ENCODE data around the gene C2orf92. TPM values are rescaled to one million over a fixed set of nuclear protein-coding genes. Genes with fewer than 3 reads are reported as not detected.

Gene C2orf92
- total RNA-seq, 1 experiment from 2014 or later = 6.0 TPM

DNA sequence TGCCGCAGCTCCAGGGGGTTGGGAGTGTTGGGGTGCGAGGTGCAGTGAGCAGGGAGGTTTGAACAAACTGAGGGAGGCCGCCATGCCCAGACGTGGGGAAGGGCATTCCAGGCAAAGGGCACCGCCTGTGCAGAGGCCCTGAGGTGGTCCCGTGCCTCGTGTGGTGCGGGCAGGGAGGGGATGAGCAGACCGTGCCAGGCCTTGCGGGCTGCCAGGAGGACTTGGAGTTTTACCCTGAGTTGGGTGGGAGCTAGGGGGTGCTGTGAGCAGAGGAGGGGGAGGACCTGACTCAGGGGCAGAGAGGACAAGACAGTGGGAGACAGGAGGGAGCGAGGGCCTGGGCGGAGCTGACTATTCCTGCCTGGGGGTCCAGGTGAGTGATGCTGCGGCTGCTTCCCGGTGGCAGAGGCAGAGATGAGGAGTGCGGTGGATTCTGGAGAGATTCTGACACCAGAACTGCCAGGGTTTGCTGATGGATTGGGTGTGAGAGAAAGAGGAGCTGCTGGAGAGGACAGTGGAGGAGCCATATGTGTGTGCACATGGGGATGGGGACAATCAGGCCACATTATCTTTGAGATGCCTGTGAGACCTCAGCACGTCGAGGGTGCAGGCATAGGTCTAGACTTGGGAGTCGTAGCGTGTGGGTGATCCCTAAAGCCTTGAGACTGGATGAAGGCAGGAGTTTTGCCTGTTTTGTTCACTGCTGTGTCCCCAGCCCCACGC, 67.3 kb downstream of the C2orf92 start:
- TF ChIP-seq POLR2AphosphoS5 (IDR thresholded peaks at IDR 0.05; ENCODE audit: low read depth, low read length) = no peak
- TF ChIP-seq, protein P1, sequence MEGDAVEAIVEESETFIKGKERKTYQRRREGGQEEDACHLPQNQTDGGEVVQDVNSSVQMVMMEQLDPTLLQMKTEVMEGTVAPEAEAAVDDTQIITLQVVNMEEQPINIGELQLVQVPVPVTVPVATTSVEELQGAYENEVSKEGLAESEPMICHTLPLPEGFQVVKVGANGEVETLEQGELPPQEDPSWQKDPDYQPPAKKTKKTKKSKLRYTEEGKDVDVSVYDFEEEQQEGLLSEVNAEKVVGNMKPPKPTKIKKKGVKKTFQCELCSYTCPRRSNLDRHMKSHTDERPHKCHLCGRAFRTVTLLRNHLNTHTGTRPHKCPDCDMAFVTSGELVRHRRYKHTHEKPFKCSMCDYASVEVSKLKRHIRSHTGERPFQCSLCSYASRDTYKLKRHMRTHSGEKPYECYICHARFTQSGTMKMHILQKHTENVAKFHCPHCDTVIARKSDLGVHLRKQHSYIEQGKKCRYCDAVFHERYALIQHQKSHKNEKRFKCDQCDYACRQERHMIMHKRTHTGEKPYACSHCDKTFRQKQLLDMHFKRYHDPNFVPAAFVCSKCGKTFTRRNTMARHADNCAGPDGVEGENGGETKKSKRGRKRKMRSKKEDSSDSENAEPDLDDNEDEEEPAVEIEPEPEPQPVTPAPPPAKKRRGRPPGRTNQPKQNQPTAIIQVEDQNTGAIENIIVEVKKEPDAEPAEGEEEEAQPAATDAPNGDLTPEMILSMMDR (IDR thresholded peaks at IDR 0.05) = no peak
- TF ChIP-seq, protein P2, sequence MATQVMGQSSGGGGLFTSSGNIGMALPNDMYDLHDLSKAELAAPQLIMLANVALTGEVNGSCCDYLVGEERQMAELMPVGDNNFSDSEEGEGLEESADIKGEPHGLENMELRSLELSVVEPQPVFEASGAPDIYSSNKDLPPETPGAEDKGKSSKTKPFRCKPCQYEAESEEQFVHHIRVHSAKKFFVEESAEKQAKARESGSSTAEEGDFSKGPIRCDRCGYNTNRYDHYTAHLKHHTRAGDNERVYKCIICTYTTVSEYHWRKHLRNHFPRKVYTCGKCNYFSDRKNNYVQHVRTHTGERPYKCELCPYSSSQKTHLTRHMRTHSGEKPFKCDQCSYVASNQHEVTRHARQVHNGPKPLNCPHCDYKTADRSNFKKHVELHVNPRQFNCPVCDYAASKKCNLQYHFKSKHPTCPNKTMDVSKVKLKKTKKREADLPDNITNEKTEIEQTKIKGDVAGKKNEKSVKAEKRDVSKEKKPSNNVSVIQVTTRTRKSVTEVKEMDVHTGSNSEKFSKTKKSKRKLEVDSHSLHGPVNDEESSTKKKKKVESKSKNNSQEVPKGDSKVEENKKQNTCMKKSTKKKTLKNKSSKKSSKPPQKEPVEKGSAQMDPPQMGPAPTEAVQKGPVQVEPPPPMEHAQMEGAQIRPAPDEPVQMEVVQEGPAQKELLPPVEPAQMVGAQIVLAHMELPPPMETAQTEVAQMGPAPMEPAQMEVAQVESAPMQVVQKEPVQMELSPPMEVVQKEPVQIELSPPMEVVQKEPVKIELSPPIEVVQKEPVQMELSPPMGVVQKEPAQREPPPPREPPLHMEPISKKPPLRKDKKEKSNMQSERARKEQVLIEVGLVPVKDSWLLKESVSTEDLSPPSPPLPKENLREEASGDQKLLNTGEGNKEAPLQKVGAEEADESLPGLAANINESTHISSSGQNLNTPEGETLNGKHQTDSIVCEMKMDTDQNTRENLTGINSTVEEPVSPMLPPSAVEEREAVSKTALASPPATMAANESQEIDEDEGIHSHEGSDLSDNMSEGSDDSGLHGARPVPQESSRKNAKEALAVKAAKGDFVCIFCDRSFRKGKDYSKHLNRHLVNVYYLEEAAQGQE (IDR thresholded peaks at IDR 0.05; ENCODE audit: insufficient read depth in 1 of 2, low read depth in 2 of 2, low read length in 1 of 2) = no peak
- TF ChIP-seq SIN3A (IDR thresholded peaks at IDR 0.05; ENCODE audit: borderline replicate concordance, insufficient read depth, low read depth, low read length) = no peak
- TF ChIP-seq TCF7L2 (IDR thresholded peaks at IDR 0.05; ENCODE audit: low read depth, low read length) = no peak
- Histone ChIP-seq H3K4me1 (ENCODE audit: control insufficient read depth, insufficient read depth, low read length) (no peaks in the 10 kb centered on the region), H3K4me3 (ENCODE audit: low read depth in 2 of 2, low read length in 2 of 2) (no peak overlapping the region), H3K36me3 (ENCODE audit: control insufficient read depth, insufficient read depth, low read length) (no peaks in the 10 kb centered on the region), H3K27ac (ENCODE audit: low read length) (no peak overlapping the region), H3K9me3 (ENCODE audit: control insufficient read depth, insufficient read depth, low read depth, low read length) (no peaks in the 10 kb centered on the region), H3K27me3 (ENCODE audit: control insufficient read depth, insufficient read depth, low read length) (no peaks in the 10 kb centered on the region)
- intact Hi-C loops (cut with micrococcal nuclease; ENCODE audit: unreplicated experiment) = no loop called here
- ChIA-PET POLR2A (no interaction called here), CTCF (no interaction called here)
- DNase-seq (ENCODE audit: low read depth, low spot score) (no peak), ATAC-seq (no peak)
- BruUV-seq (replicated peaks) = no TSS peak
- in situ Hi-C loops (cut with HindIII; ENCODE audit: low pct_unique_long_range_greater_than_20kb, low sequenced_read_pairs) = no loop called here

DNA sequence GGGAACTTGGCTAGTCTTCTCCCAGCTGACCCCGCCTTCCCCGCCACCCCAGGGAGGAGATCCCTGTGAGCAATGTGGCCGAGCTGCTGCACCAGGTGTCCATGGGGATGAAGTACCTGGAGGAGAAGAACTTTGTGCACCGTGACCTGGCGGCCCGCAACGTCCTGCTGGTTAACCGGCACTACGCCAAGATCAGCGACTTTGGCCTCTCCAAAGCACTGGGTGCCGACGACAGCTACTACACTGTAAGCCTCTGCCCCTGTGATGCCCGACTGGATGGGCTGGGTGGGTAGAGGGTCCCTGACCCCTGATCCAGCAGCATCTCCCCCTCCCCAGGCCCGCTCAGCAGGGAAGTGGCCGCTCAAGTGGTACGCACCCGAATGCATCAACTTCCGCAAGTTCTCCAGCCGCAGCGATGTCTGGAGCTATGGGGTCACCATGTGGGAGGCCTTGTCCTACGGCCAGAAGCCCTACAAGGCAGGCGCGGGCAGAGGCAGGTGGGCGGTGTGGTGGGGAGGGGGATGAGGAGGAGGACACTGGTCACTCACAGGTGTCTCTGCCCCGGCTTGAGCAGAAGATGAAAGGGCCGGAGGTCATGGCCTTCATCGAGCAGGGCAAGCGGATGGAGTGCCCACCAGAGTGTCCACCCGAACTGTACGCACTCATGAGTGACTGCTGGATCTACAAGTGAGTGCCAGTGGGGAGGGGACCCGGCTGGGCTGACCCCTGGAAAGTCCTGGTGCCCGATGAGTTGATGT, 68.1 kb downstream of the C2orf92 start:
- no TSS peak for BruUV-seq (replicated peaks)
- H3K4me3 ChIP-seq (ENCODE audit: low read depth in 2 of 2, low read length in 2 of 2) = no peak overlapping the region
- H3K27ac ChIP-seq (ENCODE audit: low read length) = no peak overlapping the region
- DNase-seq (ENCODE audit: low read depth, low spot score) (no peak), ATAC-seq (no peak)
- no peak for TF ChIP-seq POLR2AphosphoS5 (IDR thresholded peaks at IDR 0.05; ENCODE audit: low read depth, low read length)
- no peak for TF ChIP-seq TCF7L2 (IDR thresholded peaks at IDR 0.05; ENCODE audit: low read depth, low read length)
- TF ChIP-seq SIN3A (IDR thresholded peaks at IDR 0.05; ENCODE audit: borderline replicate concordance, insufficient read depth, low read depth, low read length) = no peak
- TF ChIP-seq, protein P1 (IDR thresholded peaks at IDR 0.05) = no peak
- TF ChIP-seq, protein P2 (IDR thresholded peaks at IDR 0.05; ENCODE audit: insufficient read depth in 1 of 2, low read depth in 2 of 2, low read length in 1 of 2) = no peak
- no peaks in the 10 kb centered on the region for H3K36me3 ChIP-seq (ENCODE audit: control insufficient read depth, insufficient read depth, low read length)
- ChIA-PET POLR2A (no interaction called here), CTCF (no interaction called here)
- no peaks in the 10 kb centered on the region for H3K4me1 ChIP-seq (ENCODE audit: control insufficient read depth, insufficient read depth, low read length)
- H3K9me3 ChIP-seq (ENCODE audit: control insufficient read depth, insufficient read depth, low read depth, low read length) = no peaks in the 10 kb centered on the region
- no peaks in the 10 kb centered on the region for H3K27me3 ChIP-seq (ENCODE audit: control insufficient read depth, insufficient read depth, low read length)
- in situ Hi-C loops (cut with HindIII; ENCODE audit: low pct_unique_long_range_greater_than_20kb, low sequenced_read_pairs) = no loop called here
- intact Hi-C loops (cut with micrococcal nuclease; ENCODE audit: unreplicated experiment) = no loop called here
